NCI-H128 (cell line): ENCODE results near the gene TOGARAM1.

Source experiments
- DNase-seq: peaks from one replicate; lab custom pipeline; 2025; ENCODE audit not compliant: unreplicated experiment; lab: John Stamatoyannopoulos, UW

Gene TOGARAM1, protein sequence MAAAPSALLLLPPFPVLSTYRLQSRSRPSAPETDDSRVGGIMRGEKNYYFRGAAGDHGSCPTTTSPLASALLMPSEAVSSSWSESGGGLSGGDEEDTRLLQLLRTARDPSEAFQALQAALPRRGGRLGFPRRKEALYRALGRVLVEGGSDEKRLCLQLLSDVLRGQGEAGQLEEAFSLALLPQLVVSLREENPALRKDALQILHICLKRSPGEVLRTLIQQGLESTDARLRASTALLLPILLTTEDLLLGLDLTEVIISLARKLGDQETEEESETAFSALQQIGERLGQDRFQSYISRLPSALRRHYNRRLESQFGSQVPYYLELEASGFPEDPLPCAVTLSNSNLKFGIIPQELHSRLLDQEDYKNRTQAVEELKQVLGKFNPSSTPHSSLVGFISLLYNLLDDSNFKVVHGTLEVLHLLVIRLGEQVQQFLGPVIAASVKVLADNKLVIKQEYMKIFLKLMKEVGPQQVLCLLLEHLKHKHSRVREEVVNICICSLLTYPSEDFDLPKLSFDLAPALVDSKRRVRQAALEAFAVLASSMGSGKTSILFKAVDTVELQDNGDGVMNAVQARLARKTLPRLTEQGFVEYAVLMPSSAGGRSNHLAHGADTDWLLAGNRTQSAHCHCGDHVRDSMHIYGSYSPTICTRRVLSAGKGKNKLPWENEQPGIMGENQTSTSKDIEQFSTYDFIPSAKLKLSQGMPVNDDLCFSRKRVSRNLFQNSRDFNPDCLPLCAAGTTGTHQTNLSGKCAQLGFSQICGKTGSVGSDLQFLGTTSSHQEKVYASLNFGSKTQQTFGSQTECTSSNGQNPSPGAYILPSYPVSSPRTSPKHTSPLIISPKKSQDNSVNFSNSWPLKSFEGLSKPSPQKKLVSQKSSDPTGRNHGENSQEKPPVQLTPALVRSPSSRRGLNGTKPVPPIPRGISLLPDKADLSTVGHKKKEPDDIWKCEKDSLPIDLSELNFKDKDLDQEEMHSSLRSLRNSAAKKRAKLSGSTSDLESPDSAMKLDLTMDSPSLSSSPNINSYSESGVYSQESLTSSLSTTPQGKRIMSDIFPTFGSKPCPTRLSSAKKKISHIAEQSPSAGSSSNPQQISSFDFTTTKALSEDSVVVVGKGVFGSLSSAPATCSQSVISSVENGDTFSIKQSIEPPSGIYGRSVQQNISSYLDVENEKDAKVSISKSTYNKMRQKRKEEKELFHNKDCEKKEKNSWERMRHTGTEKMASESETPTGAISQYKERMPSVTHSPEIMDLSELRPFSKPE (N-terminal part only)

DNA sequence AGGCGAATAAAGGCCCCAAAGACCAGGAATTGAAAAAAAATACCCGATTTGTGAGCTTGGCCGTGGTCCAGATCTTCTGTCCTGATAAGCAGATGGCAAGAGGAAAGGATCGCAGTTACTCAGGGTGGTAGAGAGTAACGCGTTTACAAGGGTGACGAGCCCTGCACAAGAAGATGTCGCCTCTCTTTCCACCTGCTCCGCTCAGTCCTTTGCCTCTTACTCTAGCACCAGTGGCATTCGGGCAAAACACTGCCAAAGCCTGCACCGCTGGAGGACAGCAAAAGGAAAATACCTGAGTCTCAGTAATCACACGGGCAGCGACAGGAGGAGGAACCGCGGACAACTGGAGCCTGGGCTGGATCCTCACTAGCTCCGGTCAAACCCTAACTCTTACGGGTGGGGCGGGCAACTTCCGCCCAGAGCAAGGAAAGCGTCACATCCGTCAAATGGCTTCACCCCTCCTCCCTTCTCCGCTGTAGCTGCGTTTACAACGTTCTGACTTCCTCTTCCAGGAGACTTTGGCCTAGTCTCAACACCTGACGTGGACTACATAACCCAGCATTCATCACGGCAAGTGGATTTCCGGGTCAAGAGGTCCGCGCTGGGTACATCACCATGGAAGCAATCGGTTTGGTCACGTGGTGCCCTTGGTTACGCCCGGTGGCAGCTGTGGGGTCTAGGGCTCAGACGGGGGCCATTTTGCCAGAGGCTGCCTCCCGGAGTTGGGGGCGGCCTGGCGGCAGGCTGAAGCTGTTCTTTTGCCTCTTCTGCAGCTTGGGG is at the start of gene TOGARAM1, which contains the start of gene KLHL28:
TOGARAM1 (plus strand) TSS at position 637 of the 780 bp plus-strand sequence. CDS start 232 bp downstream, outside the sequence.
KLHL28 (minus strand) TSS at position 394 of the 780 bp plus-strand sequence. CDS start 16,019 bp downstream, outside the sequence.
- DNase-seq = peak; percentile 90

DNA sequence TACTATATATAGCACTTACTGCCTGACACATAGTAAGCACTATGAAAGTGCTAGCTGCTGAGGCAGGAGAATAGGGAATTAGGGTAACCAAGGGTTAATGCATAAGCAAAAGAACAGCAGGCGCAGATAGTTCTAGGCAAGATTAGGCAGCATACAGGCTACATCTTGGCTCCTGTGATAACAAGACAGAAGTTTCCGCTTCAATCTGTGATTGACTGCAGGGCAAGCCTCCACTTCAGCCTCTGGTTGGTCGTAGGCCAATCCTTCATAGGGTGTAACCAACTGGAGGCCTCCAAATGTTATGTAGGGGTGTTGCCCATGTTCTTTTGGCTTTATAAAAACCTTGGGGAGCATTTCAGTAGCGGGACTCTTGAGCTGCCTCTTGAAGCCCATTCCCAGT is 47.1 kb upstream of the TOGARAM1 start:
- DNase-seq = no peak

DNA sequence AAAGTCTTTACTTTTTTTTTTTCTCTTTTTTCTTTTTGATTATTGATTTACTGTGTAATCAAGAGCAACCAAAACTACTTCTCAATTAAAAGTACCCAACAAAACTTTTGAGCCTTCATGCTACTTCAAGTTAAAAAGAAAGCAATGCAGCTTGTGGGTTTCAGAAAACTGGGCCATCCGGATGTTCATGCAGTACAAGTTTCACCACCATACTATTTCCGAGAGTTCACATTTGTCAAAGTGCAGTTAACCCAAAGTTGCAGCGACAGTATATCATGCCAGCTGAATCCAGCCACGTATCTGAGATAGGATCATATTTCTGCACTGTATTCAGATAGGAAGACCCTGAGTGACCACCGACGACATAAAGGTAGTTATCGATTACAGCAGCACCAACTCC is 33.2 kb upstream of the TOGARAM1 start:
- no peak for DNase-seq

DNA sequence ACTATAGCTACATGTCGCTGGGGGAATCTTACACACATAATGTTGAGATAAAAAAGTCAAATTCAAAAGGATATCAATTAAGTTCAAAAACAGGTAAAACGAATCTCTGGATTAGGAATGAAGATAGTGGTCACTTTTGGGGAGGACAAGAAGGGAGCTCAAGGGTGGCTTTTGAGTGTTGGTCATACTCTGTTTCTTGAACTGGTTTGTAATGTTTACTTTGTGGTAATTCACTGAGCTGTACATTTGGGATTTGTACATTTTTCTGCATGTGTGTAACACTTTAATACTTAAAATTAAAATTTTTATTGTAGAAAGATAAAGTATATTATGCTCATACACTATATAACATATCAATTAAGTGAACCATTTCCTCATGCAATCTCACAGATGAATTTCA is 26.8 kb upstream of the TOGARAM1 start:
- no peak for DNase-seq

DNA sequence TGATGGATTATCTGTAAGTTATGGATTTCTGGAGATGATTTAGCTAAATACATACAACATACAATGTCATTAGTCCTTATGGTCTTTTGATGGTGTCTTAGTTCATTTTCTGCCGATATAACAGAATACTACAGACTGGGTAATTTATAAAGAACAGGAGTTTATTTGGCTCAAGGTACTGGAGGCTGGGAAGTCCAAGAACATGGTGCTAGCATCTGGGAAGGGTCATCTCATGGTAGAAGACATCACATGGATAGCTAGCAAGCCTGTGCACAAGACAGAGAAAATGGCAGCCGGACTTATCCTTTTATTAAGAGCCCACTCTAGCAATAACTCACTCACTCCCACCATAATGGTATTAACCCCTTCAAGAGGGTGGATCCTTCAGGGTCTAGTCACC is 24.4 kb upstream of the TOGARAM1 start:
- DNase-seq = no peak

DNA sequence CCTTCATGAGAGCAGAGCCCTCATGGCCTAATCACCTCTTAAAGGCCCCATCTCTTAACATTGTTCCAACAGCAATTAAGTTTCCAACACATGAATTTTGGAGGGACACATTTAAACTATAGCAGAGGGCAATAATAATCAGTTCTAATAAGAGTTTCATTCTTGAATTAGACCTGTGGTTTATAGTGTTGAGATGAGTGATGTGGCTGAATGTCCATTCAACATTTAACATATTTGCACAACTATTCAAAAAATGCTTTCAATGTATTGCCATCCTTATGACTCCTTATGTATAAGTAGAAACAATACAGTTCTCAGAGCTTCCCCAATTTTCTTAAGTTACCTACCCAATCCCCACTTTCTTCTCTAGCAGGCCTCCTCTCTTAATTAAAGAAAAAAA is 21.8 kb upstream of the TOGARAM1 start:
- no peak for DNase-seq

DNA sequence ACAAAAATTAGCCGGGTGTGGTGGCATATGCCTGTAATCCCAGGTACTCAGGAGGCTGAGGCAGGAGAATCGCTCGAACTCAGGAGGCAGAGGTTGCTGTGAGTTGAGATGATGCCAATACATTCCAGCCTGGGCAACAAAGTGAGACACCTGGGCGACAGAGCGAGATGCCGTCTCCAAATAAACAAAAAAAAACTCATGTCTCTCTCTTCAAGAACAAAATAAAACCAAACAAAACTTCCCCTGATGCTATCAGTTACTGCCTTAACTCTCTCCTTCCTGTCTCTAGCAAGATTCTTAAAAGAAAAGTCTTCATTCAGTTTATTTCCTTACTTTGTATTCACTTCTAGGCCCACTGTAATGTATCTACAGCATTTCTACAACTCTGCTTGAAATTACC is 21.0 kb upstream of the TOGARAM1 start:
- no peak for DNase-seq

DNA sequence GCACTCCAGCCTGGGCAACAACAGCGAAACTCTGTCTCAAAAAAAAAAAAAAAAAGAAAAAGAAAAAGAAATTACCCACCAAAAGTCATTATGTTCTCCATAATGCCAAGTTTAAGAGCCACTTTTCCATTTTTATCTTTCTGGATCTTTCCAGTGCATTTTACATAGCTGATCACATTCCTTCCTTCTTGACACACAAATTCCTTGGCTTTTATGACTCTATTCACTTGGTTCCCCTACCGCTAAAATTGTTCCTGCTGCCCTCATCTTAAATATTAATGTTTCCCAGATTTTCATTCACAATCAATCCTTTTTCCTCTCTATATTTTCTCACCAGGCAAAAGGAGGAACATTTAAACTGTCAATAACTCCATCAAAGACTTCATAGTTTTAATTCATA is 20.4 kb upstream of the TOGARAM1 start:
- DNase-seq = no peak

DNA sequence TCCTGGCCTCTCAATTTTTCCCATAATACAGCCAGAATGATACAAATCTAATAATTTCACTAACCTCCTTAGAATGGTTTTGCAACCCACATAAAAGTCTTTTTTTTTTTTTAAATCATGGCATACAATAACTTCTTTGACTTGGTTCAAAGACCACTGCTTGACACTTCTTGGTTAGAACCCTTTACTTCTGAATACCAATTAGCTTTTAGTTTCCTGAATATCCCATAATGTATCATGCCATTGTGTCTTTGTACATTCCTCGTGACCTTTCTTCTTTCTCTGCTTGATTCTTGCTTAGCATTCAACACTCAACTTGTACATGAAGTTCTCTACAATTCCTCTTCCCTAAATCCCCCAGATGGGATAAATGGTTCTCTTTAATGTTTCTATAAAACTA is 19.6 kb upstream of the TOGARAM1 start:
- DNase-seq = no peak

DNA sequence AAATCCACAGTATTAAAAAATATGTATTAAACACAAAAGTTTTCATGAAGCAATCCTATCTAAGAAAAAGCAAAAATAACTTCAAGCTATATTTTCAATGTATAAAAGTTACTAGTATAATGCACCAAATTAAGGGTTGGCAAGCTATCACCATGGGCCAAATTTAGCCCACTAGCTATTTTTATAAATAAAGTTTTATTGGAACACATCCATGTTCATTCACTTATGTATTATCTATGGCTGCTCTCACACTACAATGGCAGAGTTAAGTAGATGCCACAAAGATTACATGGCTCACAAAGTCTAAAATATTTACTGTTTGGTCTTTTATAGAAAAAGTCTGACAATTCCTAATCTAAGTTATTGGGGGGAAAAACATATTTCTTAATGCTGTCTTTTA is 17.9 kb upstream of the TOGARAM1 start:
- DNase-seq = no peak

DNA sequence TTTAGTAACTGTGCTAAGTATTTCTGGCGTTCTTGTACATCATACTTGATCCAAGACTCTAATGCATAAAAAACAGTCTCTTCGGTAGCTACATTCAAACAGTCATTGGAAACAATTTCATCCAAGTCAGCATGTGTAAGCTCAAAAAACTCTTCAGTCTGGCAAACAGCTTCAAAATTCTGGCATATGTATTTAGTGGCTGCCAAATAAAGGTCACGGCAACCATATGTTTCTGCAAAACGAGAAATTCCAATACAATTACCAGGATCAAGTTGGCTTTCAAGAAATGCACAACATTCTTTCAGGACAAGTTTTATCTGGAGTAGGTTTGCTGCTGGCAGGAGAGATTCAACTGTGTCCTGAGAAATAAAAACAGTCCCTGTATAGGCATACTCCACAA is 16.7 kb upstream of the TOGARAM1 start:
- DNase-seq = no peak

DNA sequence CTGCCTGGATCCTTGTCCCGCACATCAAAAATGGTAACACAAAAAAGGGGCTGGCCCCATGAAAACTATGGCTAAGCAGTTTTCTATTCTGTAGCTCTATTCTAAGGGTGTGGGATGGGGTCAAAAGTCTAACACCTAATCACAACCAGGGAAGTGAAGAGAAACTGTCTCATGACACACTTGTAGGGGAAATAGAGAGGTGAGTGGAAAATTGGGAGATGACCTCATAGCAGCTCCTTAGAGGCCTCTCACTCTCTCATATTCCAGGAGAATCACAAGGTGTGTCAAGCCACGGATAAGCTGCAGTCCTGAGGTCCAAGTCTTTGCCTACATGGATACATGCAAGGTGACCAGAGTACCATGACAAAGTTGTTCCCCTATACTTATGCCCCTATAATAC is 10.9 kb upstream of the TOGARAM1 start:
- DNase-seq = no peak

DNA sequence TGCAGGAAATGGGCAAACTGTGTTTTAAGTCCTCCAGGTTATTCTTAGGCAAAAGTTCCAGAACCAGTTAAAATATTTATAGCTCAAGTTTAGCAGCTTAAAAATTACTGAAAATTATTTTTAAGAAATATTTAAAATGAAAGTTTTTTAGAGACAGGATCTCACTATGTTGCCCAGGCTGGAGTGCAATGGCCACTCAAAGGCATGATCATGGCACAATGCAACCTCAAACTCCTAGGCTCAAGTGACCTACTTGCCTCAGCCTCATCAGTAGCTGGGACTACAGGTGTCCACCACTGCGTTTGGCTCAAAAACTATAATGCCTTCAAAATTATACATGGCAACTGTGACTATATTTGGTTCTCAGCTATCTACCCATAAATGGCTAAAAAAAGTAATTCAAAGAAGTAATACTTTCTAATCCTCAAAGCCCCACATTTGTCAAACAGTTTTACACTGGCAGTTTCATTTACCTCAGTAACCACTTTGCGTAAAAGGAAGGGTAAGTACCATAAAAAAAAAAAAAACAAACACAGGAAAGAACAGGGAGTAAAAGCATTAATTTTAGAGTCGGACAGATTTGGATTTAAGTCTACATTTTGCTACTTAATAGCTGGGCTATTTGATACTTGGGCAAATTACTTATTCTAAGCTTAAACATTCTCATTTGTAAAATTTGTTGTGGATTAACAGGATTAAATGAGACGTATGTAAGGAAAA is 9.4 kb upstream of the TOGARAM1 start:
- DNase-seq = no peak

DNA sequence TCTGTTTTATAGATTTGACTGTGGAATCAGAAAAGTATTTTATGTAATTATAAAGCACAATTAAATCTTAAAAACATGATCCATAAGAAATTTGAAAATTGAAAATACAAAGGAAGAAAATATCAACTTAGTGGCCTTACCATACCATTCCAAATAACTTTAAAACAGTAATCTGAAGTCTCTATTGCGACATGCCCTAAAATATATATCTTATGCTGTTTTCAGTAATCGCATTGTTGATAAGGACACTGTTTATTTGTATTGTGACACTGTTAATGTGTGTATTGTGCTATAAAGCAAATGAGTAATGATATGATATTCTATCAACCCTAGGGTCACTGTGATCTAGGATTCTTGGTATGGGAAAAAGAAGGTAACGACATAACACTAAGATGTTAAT is 7.2 kb upstream of the TOGARAM1 start:
- DNase-seq = no peak

DNA sequence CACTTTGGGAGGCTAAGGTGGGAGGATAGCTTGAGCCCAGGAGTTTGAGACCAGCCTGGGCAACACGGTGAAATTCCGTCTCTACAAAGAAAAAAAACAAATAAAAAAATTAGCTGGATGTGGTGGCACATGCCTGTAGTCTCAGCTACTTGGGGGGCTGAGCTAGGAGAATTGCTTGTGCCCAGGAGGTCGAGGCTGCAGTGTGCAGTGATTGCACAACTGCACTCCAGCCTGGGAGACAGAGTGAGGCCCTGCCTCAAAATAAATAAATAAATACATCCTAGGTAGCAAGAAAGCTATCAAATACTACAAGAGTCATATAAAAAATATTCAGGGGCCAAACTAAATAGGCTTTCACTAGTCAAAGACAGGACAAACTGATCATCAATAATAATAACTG is 6.5 kb upstream of the TOGARAM1 start:
- no peak for DNase-seq

DNA sequence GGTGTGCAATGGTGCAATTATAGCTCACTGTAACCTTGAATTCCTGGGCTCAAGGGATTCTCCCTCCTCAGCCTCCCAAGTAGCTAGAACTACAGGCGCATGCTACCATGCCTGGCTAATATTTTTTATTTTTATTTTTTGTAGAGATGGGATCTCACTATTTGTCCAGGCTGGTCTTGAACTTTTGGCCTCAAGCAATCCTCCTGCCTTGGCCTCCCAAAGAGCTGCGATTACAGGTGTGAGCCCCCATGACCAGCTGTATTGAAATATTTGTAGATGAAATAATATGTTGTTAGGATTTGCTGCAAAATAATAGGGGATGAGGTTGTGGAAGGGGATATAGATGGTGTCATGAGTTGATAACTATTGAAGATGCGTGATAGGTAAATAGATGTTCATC is 5.1 kb upstream of the TOGARAM1 start:
- DNase-seq = no peak

DNA sequence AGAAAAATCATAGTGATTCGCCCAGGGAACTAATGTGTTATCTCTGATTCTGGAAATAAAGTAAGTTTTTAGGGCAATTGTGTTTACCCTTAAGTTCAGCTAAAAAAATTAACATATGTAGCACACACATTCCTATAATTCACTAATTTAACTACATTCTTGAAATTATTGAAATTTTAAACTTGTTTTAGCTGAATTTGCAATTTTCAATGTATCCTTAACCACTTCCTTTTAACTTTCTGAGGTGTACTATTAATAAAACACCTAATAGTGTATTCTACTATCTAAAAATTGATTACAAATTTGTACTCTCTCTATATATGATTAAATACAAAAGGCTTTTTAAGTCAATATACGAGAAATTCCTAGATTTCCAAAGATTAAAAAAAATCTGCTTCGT is 2.5 kb upstream of the TOGARAM1 start:
- DNase-seq = no peak

DNA sequence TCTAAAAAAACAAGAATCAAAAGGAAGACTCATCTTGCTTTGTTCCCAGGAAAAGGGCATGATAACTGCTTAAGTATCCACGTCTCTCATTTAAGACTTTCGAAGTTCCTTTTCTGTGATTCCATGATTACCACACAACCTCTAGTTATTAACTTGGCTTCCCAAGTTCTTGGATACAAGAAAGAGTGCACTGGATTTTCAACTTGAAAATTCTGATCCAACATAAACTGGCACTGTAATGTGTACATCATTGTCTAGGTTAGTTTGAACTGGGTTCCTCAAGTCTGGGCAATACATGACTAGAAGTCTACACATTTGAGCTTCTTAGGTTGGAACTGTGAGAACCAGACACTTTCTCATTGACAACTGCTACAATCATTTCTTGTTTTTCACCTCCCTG is 1.8 kb upstream of the TOGARAM1 start:
- DNase-seq = no peak

DNA sequence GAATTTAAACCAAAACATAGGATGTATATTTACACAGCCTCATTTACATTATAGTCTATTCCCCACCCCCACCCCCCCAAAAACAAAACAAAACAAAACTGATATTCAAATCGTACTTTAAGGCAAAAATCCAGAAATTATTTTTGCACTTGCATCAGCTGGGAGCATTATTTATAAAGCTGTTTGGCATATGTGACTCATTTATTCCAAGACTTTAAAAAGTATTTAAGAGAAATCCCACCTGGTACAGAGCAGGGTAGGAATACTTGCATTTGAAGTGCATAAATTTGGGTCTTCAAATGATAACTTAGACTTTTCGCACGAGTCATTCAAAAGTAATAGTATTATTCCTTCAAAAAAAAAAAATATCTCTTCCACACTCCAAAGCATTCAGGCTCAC is 1.3 kb upstream of the TOGARAM1 start:
- no peak for DNase-seq

DNA sequence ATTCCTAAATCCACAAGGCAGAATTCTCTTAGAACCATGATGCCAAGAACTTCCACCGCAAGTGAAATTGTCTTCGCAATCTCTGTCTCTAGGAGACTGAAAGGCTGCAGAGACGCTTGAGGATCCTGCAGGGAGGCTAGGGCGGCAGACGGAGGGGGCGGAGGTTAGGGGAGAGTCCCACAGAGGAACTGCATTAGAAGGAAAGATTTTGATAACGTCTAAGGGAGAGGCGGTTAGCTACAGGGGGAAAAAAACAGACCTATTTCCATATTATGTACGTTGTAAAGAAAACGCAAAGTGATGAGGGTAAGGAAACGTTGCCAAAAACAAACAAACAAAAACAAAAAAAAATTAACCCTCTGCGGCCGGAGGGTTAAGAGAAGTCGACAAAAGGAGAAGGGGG is 838 bp upstream of the TOGARAM1 start:
- peak; percentile 15 for DNase-seq
